DMS153 treated with DMSO at 0.1 percent for 48 hours (cell line): Measurements from ENCODE around the gene SUPT7L.

Source experiments
- DNase-seq: peaks from one replicate; lab custom pipeline; 2025; ENCODE audit not compliant: unreplicated experiment; lab: John Stamatoyannopoulos, UW

Gene SUPT7L, protein sequence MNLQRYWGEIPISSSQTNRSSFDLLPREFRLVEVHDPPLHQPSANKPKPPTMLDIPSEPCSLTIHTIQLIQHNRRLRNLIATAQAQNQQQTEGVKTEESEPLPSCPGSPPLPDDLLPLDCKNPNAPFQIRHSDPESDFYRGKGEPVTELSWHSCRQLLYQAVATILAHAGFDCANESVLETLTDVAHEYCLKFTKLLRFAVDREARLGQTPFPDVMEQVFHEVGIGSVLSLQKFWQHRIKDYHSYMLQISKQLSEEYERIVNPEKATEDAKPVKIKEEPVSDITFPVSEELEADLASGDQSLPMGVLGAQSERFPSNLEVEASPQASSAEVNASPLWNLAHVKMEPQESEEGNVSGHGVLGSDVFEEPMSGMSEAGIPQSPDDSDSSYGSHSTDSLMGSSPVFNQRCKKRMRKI

DNA sequence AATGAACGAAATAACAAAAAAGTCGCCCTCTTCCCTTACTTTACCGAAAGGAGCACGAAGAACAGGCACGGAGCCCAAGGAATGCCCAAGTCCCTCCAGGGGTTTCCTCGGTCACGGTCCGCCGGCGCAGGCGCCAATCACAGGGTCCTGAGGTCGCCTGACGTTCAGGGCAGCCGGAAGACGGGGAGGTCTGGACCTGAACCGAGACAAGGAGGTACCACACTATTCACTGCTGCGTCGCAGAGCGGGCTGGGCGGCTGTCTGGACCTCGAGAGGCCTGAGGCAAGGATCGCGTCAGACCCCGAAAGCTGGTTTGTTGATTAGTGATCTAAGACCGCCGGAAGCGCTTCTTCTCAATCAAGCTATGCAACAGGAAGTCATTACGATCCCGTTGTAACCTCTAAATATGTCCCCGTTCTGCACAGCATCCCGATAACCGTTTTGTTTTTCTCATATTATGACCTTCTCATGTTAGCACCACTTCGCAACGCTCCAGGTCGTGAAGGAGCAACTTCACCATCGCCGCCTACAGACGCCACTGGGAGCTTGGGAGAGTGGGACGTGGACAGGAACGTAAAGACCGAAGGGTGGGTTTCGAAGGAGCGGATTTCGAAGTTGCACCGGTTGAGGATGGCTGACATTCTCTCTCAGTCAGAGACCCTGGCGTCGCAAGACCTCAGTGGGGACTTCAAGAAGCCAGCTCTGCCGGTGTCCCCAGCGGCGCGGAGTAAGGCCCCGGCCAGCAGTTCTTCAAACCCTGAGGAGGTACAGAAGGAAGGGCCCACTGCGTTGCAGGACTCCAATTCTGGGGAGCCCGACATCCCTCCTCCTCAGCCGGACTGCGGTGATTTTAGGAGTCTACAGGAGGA is at the start of gene SUPT7L, which contains the start of gene SLC4A1AP:
SUPT7L (minus strand) TSS at position 330 of the 869 bp plus-strand sequence. CDS start 1,422 bp downstream, outside the sequence.
SLC4A1AP (plus strand) TSS at position 605 of the 869 bp plus-strand sequence; CDS start at position 631, 26 bp downstream.
- DNase-seq = peak; percentile 52

DNA sequence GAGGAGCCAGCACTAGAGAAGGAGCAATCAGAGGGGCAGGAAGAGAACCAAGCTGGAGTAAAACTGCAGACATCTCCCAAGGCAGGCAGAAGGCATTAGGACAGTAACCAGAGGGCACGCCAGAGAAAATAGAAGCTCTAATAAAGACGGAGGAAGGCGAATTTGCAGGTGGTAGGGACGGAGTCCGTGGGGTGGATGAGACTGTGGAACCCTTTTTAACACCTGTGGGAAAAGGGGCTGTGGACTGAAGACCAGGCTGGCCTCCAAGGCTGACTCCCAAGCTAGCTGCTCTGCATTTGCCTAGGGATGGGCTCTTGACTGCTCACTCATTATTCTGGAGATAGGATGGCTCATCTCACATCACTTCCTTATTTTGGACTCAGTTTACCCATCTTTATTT is 49.8 kb upstream of the SUPT7L start:
- DNase-seq = no peak

DNA sequence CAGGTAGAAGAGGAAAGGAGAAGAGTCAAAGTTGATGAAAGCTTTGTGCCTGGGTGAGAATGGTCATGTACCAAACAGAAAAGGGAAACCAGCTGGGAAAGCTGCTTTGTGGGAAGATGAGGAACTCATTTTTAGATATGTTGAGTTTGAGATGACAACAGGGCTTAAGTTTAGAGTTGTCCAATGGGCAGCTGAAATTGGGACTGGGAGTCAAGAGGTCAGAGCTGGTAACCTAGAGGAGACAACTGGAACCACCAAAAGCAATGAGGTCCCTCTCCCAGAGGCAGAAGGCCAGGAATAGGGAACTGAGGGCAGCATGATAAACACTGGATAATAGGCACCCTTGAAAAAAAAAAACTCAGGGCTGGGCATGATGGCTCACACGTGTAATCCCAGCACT is 49.1 kb upstream of the SUPT7L start:
- DNase-seq = no peak

DNA sequence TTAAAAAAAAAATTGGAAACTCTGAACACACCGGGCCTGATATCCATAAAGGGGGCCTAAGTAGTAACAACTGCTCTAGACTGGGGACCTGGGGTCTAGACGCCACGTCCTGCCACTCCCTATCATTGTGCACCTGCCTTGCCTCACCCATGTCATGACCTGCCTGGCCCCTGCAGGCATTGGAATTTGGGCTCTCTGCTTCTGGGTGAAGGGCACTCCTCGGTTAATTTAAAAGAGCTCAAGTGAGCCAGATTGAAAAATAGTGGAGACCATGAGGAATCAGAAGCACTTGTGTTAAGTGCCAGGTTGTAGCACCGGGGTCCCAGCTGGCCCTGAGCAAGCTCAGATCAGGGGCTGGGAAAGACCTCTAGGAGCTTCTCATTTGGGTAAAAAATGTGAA is 48.4 kb upstream of the SUPT7L start:
- DNase-seq = no peak

DNA sequence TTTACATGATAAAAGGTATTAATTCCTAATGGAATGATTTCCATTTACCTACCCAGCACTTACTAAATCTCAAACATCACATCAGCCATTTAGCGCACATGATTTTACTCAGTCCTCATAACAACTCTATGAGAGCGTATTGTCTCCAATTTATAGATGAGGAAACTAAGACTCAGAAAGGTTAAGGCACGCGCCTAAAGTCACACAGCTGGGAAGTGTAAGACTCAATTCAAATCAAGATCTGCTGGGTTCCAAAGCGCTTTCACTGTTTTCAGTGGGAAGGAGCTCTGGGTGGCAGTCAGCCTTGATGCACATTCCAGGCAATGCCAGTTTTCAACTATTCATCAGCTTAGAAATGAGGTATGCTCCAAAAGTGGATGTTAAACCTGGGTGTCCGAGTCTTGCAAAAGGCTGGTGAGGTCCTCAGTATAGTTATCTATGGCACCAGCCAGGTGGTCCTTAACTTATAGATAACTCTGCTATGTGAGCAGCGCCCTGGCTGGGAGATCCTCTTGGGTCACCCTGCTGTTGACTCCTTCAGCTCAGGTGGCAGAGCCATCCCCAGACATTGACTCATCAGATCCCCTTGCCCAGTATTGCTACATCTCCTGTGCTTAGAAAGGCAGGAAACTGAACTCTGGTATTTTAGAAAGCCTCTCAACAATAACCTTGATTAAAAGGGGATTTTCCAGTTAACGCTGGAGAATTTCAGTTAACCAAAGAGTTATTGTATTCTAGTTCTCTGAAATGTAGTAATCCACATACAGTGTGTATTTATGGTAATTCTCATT is 47.4 kb upstream of the SUPT7L start:
- no peak for DNase-seq

DNA sequence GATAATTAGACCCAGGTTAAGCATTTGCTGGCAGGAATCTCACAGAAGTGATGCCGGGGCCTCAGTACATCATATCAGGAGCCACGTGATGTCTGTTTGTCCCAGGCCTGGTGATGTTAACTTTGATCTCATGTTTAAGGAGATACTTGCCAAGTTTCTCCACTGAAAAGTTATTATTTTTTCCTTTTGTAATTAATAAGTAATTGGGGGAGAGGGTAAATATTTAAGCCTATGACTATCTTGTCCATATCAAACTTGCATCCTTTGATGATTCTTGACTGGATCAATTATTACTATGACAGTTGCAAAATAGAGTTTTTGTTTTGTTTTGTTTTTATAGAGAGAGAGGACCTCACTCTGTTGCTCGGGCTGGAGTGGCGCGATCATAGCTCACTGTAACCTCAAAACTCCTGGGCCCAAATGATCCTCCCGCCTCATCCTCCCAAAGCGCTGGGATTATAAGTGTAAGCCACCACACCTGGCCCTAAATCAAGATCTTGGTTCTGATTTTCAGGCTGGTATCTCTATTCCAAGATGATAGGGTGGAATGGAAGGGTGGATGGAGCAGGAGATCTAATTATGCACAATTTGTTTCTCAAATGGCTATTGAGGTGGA is 46.7 kb upstream of the SUPT7L start:
- DNase-seq = no peak

DNA sequence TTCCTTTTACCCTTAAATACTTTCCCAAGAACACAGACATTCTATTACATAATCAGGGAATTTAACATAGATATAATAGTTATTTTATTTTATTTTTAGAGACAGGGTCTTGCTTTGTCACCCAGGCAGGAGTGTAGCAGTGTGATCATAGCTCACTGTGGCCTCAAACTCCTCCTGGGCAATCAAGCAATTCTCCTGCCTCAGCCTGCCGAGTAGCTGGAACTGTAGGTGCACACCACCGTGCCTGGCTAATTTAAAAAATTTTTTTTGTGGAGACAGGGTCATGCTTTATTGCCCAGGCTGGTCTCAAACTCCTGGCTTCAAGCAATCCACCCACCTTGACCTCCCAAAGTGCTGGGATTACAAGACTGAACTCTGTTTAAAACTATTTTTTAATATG is 45.9 kb upstream of the SUPT7L start:
- DNase-seq = no peak

DNA sequence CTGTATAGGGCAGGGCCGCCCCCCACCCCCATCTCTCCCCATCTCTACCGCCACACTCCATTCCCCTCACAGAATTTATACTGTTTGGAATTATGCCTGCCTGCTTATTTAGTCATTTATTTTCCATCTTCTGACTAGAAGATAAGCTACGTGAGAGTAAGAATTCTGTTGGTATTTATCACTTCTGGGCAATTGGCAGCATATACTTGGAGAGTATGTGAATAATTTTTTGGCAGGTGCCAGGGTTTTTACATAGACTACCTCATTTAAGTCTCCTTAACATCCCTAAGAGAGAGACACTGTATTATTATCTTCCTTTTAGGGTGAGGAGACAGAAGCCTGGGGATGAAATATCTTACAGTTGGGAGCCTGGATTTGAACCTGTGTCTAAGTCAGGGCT is 45.3 kb upstream of the SUPT7L start:
- no peak for DNase-seq

DNA sequence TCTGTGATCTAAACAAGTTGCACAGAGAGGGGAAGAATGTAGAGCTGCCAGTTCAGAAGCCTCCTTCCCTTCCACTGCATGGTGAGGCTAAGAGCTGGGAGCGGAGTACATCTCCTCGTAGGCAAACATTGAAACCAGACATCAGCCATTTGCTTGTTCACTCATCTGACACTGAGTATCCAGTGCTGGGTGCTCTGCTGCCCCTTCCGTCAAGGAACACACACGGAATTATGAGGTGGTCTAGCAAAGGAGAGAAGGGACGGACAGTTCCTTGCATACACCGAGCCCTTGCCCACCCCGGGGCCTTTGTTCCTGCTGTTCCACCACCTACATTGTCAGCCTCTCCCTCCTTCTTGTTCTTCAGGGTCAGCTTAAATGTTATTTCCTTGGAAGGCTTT is 44.8 kb upstream of the SUPT7L start:
- no peak for DNase-seq

DNA sequence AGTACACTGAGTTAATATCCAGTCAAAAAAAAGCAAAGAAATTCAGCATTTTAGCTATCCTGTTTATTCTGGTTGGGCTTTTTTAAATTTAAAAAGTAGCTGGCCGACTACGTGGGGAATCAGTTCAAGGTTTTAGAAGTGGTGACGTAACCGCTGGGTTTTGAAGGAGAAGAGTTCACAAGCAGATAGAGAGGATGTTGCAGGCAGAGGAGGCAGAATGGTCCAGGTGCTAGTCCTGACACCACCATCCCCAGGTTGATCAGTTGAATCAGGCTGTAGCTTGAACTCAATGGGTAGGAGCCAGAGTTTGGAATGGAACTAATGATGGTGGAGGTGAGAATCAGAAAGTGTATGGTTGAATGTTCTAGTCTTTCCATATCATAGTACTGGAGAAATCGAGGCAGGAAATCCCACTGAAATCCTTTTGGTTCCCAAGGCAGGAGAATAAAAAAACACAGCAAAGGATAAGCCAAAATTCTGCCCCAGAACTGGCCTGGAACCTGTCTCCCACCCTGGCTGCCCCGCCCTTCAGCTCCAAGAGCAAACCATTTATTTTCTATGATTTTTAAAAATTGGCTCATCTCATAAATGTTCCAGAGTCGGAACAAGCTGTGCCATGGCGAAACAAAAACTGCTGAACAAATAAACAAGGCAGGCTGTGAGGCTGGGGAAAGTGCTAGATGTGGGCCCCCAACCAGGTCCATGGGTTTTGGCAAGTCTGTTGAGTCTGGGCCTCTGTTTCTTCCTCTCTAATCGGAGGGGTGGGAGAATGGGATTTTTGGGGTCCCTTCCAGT is 44.2 kb upstream of the SUPT7L start:
- no peak for DNase-seq

DNA sequence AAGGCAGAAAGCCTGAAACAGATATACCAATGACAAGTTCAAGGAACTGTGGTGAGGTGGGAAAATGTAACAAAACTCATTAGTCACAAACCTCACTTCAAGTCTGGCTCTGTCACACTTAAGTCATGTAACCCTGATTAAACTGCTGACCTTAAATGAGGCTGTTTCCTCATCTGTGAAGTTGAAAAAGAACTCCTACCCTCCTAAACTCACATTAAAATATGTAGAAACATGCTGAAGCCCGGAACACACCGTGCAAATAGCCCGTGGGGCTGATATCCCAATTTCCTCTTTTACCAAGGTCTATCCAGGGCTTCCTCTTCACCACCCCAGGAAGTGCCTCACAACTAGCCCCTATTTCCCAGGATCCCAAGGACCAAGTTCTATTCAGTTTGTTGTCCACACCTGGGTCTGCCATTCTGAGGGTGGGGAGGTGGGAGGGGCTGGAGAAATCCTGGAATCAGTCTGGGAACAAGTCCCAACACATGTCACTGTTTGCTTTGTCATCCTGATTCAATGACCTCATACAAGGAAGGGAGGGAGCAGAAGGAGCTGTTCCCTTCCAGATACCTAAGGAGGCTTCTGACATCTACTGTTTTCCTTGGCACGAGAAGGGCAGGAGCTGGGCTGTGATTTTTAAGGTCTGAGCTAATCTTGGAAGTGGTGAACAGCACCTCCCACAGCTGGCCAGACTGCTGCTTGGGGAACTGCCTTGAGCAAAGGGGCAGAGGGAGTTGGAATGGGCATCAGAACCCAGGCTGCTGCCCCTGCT is 42.6 kb upstream of the SUPT7L start:
- no peak for DNase-seq

DNA sequence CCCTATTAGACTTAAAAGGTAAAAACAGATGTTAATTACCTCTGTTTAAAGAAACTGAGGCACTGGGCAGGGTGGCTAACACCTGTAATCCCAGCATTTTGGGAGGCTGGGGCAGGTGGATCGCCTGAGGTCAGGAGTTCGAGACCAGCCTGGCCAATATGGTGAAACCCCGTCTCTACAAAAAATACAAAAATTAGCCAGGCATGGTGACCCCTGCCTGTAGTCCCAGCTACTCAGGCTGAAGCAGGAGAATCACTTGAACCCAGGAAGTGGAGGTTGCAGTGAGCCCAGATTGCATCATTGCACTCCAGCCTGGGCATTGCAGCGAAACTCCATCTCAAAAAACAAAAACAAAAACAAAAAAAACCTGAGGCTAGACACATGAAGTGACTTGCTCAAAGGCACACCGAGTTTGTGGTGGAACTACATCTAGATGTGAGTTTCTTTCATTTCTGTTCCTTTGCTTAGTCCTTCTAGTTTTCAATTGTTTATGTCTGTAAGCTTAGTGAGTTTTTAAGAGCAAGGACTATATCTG is 41.0 kb upstream of the SUPT7L start:
- no peak for DNase-seq

DNA sequence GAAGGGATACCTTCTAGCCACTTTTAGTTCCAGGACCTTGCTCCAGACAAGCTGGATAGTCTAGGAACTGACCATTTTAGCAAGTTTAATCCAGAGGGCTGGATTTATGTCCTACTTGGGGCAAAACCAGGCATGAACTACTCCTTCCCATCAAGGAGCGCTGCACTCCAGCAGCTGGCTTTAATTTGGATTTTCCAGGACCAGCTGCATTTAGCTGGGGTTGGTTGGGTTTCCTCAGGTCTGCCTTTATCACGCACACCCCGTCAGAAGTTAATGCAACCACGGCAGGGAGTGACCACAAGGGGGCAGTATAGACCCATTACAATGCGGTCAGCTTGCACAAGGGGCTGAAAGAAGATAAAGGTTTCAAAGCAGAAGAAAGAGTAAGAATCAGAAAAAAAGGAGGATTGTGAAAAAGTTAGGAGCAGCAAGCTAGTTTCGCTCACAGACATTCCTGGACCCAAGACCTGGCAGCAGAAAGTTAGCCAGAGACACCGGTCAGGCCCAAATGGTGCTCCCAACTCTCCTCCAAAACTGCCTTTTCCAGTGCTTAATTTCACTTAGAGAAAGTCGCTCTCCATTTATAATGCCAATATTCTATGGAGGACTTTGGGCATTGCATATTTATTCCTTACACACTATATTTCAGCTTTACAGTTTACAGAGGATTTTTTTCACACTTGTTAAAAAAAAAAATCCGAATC is 40.4 kb upstream of the SUPT7L start:
- DNase-seq = peak; percentile 71

DNA sequence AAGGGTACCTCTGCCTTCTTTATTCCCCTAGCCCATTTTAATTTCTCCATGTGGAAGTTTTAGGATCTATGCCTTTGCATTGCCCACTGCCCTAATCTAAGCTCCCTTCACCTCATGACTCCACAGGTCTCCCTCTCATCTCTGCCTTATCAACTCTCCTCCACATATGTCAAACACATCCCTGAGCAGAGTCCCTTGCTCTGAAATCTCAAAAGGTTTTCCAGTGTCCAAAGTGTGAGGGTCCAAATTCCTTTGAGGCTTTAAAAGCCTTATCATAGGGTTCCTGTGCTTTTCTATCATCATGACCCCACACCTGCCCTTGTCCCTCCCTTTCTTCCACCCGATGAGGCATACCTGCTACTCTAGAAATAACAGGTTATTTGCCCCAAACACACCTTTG is 38.9 kb upstream of the SUPT7L start:
- DNase-seq = no peak

DNA sequence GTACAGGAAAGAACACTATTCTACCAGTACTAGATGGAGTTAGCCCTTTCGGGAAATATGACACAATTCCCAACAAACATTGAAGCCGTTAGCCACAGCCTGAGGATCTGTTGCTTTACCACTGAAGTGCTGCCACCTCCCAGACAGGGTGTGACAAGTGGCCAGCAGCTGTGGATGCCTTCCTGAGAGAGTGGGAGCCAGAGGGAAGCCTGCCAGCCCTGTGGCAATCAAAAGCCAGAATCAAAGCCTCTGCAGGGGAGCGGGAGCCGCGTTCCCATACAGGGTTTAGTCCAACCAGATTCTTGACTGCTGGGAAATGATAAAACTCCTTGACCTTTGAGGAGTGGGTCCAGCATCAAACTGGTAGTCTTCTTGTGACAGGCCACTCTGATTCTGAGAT is 38.3 kb upstream of the SUPT7L start:
- DNase-seq = peak; percentile 16

DNA sequence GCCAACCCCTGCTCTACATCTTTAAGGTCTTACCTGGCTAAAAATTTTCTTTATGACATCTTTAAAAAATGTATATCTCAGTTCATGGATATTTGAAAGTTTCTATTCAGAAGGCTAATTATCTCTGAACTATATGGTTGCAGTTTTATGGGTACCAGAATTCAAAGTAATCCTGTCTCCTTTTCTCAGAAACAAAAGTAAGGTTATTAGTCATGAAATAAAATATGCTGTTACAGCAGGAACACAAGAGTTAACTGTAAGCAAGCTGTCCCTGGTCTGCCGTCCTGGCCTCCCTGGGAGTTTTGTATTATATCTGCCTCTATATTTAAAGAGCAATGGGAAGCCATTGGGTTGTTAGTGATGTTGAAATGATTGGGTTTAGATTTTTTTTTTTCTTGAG is 34.2 kb upstream of the SUPT7L start:
- no peak for DNase-seq

DNA sequence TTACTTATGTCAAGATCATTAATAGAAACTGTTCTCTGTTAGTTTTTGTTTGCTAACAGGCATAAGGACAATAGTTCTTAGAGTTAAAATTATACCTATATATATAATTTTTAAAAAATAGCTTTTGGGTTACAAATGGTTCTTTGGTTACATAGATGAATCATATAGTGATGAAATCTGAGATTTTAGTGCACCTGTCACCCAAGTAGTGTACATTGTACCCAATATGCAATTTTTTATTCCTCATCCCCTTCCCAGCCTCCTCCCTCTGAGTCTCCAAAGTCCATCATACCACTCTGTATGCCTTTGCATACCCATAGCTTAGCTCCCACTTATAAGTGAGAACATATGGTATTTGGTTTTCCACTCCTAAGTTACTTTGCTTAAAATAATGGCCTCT is 26.6 kb upstream of the SUPT7L start:
- no peak for DNase-seq

DNA sequence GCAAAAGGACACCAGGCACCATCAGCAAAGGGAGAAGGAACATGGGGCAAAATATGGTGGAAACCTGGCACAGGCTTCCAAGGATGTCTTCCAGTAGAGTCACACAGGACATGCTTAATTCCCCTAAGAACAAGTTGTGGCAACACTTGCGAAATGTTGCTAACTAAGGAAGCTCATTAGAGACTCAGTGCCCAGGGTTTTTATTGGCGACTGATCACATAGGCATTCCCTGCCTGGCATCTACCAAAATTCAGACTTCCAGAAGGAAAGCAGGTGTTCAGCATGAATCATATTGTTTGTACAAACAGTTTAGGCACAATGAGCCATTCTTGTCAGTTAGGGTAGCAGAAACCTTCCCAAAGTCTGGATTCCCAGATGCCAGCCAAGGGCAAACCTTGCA is 26.0 kb upstream of the SUPT7L start:
- no peak for DNase-seq
